Left ventricle myocardium inferior (tissue), 1 donor: ENCODE results near the gene CPM. TPM values are rescaled to one million over a fixed set of nuclear protein-coding genes. Genes with fewer than 3 reads are reported as not detected.

Experiments used
- DNase-seq: peaks from one replicate; pipeline ENCODE4 v3.0.0-alpha.2; 2020
- H3K27ac ChIP-seq: fragments of 200-600 bp; replicated peaks from 2 replicates; pipeline ENCODE4 v1.8.0; 2021
- H3K27me3 ChIP-seq: fragments of 200-600 bp; 2 replicates; pipeline ENCODE4 v1.8.0; 2021; ENCODE audit warnings: low read depth
- H3K36me3 ChIP-seq: fragments of 200-600 bp; 2 replicates; pipeline ENCODE4 v1.8.0; 2021
- H3K4me1 ChIP-seq: fragments of 200-600 bp; 2 replicates; pipeline ENCODE4 v1.8.0; 2021
- H3K4me3 ChIP-seq: fragments of 200-600 bp; 2 replicates; pipeline ENCODE4 v1.8.0; 2021; ENCODE audit warnings: mild to moderate bottlenecking, moderate library complexity
- H3K9me3 ChIP-seq: fragments of 200-600 bp; replicated peaks from 2 replicates; pipeline ENCODE4 v1.8.0; 2021
- intact Hi-C: fragments of 100-400 bp; cut with micrococcal nuclease; formaldehyde crosslinking; loops from one replicate; pipeline ENCODE4 v1.11.0; 2022
- total RNA-seq: library from RNA; stranded (reverse); fragmentation: NEBNext Ultra II Directional; extraction: Animal tissue kit (Norgen Biotek cat#: 25700); gene quantifications from one replicate; pipeline ENCODE4 v1.2.1, GENCODE V29; 2021
- TF ChIP-seq, protein P1 (sequence below): fragments of 200-600 bp; IDR thresholded peaks from 2 replicates; pipeline ENCODE4 v1.8.0; 2021; ENCODE audit warnings: antibody characterized with exemption, mild to moderate bottlenecking, borderline replicate concordance
- donor health status: DM: no; HTN: yes; CAD: no; lungs with severe emphysema.

The CPM gene
- total RNA-seq, 1 donor from 2014 or later: 6.3 TPM

DNA sequence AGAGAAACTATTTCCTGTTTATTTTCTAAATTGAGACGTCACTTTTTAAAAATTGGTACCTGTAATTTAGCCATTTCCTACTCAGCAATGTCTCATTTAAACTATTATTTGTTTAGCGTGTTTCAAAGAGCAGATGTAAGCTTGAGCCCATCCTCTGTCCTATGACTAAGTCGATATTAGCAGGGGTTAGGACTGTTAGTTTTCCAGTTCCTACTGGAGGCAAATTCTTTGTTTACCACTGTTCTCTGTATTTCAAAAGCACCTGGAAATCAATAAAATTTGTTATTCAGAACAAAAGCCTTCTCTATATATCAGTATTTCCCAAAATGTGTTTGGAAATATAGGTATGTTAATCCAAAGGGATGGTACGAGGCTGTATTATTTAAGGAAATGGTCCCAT lies 82.6 kb downstream of the CPM start:
- no peak overlapping the region for H3K4me3 ChIP-seq
- H3K27me3 ChIP-seq: no peaks in the 10 kb centered on the region
- H3K36me3 ChIP-seq: no peaks in the 10 kb centered on the region
- intact Hi-C loops: no loop called here
- no peak for DNase-seq
- no peak overlapping the region for H3K27ac ChIP-seq
- TF ChIP-seq, protein P1, sequence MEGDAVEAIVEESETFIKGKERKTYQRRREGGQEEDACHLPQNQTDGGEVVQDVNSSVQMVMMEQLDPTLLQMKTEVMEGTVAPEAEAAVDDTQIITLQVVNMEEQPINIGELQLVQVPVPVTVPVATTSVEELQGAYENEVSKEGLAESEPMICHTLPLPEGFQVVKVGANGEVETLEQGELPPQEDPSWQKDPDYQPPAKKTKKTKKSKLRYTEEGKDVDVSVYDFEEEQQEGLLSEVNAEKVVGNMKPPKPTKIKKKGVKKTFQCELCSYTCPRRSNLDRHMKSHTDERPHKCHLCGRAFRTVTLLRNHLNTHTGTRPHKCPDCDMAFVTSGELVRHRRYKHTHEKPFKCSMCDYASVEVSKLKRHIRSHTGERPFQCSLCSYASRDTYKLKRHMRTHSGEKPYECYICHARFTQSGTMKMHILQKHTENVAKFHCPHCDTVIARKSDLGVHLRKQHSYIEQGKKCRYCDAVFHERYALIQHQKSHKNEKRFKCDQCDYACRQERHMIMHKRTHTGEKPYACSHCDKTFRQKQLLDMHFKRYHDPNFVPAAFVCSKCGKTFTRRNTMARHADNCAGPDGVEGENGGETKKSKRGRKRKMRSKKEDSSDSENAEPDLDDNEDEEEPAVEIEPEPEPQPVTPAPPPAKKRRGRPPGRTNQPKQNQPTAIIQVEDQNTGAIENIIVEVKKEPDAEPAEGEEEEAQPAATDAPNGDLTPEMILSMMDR: no peak
- no peaks in the 10 kb centered on the region for H3K4me1 ChIP-seq
- no peaks in the 10 kb centered on the region for H3K9me3 ChIP-seq

DNA sequence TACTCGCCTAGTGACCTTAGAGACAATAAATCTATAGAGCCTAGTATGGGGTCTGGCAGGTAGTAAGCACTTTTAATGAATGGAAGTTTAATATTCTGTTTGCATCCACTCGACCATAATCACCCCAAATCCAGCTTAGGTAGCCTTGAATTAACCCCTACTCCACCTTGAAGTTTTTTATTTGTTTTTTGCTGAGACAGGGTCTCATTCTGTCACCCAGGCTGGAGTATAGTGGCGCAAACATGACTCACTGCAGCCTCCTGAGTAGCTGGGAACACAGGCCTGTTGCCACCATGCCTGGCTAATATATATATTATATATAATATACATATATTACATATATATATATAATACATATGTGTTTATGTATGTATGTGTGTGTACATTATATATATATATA lies 86.2 kb downstream of the CPM start:
- TF ChIP-seq, protein P1: no peak
- no peak overlapping the region for H3K4me3 ChIP-seq
- H3K36me3 ChIP-seq: peaks cover 24% of the 10 kb centered on the region
- no peak overlapping the region for H3K27ac ChIP-seq
- intact Hi-C loops: no loop called here
- H3K4me1 ChIP-seq: no peaks in the 10 kb centered on the region
- no peak for DNase-seq
- no peaks in the 10 kb centered on the region for H3K27me3 ChIP-seq
- no peaks in the 10 kb centered on the region for H3K9me3 ChIP-seq

DNA sequence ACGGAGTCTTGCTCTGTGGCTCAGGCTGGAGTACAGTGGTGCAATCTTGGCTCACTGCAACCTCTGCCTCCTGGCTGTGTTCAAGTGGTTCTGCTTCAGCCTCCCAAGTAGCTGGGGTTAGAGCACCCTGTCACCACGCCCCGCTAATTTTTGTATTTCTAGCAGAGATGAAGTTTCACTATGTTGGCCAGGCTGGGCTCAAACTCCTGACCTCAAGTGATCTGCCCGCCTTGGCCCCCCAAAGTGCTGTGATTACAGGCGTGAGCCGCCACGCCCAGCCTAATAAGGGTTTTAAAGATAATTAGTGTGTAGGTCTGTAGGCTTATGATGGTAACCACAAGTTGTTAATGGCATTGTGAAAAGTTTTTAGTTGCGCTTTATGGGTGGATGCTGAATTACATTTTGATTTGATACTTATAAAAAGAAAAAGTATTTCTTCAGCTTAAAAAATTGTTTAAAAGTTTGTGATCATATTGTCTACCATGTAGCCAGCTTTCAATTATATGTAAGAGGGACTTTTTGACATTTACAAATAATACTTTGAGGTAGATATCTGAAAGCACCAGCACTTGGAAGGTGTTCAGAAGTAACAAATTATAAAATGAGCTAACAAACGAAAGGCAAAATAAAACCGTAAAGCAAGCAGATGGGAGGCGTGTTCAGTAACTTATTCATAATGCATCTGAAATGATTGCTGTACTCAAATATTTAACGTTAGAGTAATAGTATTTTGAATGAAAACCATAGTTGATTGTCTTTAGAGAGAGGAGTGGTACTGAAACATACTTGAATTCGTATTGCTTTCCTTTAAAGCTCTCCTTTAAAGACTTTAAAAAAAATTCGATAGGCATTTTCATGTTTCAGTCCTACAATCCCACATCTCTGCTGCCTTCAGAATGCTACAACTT lies 87.9 kb downstream of the CPM start:
- intact Hi-C loops: no loop called here
- Histone ChIP-seq H3K36me3 (peaks cover 41% of the 10 kb centered on the region), H3K4me3 (no peak overlapping the region), H3K27me3 (no peaks in the 10 kb centered on the region), H3K9me3 (no peaks in the 10 kb centered on the region), H3K27ac (no peak overlapping the region), H3K4me1 (no peaks in the 10 kb centered on the region)
- TF ChIP-seq, protein P1: no peak
- DNase-seq: no peak

DNA sequence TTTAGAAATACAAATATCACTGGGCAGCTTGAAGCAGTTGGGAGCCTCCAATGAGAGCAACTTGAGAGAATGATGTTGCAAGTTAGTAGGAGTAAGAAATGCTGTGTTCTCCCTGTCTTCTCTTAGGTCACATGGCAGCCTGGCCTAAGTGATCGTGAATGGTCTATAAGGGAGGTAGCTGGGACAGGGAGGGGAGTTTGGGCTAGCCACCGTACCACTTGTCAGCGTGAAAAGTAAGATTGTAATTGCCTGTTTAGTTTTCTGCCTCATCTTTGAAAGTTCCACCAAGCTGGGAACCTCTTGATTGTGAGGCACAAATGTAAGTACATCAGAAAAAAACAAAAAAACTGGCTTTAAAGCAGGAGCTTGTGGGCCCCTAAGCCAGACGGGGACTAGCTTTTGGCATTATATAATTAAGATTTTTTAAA lies 88.6 kb downstream of the CPM start:
- Histone ChIP-seq H3K4me3 (no peak overlapping the region), H3K4me1 (peaks cover 4% of the 10 kb centered on the region), H3K27ac (no peak overlapping the region), H3K27me3 (no peaks in the 10 kb centered on the region), H3K9me3 (no peaks in the 10 kb centered on the region), H3K36me3 (peaks cover 48% of the 10 kb centered on the region)
- no peak for DNase-seq
- TF ChIP-seq, protein P1: no peak
- intact Hi-C loops: no loop called here

DNA sequence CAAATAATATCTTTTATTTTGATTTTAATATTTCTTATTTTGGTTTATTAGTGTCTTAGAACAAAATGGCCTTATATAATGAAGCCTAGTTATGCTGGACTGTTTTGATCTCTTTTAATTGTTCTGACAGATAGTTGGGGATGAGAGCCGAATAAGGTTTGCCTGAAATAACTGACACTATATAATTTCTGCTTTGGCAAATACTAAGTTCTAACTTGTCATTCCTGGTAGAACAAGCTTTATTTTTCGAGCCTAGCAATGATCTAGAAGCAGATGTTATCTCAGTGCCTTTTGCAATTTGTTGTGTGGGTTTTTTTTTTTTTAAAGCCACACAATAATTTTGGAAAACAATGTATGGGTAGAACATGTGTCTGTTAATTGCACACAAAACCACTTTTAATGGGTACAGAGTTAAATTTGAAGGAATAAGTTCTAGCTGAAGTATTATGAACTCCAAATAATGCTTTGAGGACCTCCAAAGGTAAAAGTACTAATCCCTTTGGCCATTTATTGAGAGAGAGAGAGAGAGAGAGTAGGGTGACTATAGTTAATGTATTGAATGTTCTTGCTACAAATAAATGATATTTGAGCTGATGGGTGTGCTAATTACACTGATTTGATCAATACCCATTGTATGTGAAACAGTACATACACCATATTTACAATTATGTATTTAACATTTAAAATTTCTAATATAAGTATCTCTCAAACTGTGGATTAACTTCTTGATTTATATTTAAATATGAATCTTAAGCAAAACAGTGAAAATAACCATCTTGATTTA lies 90.0 kb downstream of the CPM start:
- intact Hi-C loops: no loop called here
- H3K36me3 ChIP-seq: peaks cover 61% of the 10 kb centered on the region
- H3K27ac ChIP-seq: no peak overlapping the region
- H3K4me1 ChIP-seq: peaks cover 10% of the 10 kb centered on the region
- TF ChIP-seq, protein P1: no peak
- no peaks in the 10 kb centered on the region for H3K9me3 ChIP-seq
- DNase-seq: no peak
- H3K4me3 ChIP-seq: no peak overlapping the region
- no peaks in the 10 kb centered on the region for H3K27me3 ChIP-seq
